Measurements from ENCODE around the gene ANKRD13B.

The ANKRD13B gene

GRCh38 chr17:29590411-29591145, 2.4 kb upstream of the ANKRD13B start:
- peak overlapping the region in 6 of 7 experiments; percentile 14 to 80 (median 40) for H3K4me3 ChIP-seq
- H3K27ac ChIP-seq = peak overlapping the region in 20 of 21 experiments; percentile 42 to 96 (median 87)

- Histone ChIP-seq H3K4me3 (peak overlapping the region in 5 of 7 experiments; percentile 7 to 73 (median 19)), H3K27ac (peak overlapping the region in 20 of 21 experiments; percentile 34 to 96 (median 86))
Observed at GRCh38 chr17:29591146-29591736, 1.7 kb upstream of the ANKRD13B start.

- Histone ChIP-seq H3K27ac (peak overlapping the region in 18 of 21 experiments; percentile 18 to 96 (median 87)), H3K4me3 (peak overlapping the region in 5 of 7 experiments; percentile 7 to 73 (median 25))
Observed at GRCh38 chr17:29591737-29592608, 959 bp upstream of the ANKRD13B start.

- peak overlapping the region in 9 of 21 experiments; percentile 13 to 83 (median 42) for H3K27ac ChIP-seq
Observed at GRCh38 chr17:29593591-29594518, 923 bp downstream of the ANKRD13B start.

GRCh38 chr17:29594519-29595090, 1.7 kb downstream of the ANKRD13B start:
- H3K4me3 ChIP-seq = peak overlapping the region in 2 of 7 experiments; percentile 49 to 73
- peak overlapping the region in 2 of 21 experiments; percentile 68 to 77 for H3K27ac ChIP-seq

More at GRCh38 chr17:29593591-29594518, 923 bp downstream of the ANKRD13B start:
- peak overlapping the region; percentile 44 to 73 (median 52) for H3K4me3 ChIP-seq

- Histone ChIP-seq H3K27ac (peak overlapping the region in 2 of 21 experiments; percentile 37 to 42), H3K4me3 (no peak overlapping the region)
Observed at GRCh38 chr17:29595107-29595942, 2.4 kb downstream of the ANKRD13B start.

- Histone ChIP-seq H3K27ac (peak overlapping the region in 3 of 21 experiments; percentile 1 to 42 (median 37)), H3K4me3 (no peak overlapping the region)
Observed at GRCh38 chr17:29595943-29596774, 3.2 kb downstream of the ANKRD13B start.

- Histone ChIP-seq H3K27ac (peak overlapping the region in 2 of 21 experiments; percentile 25 to 30), H3K4me3 (no peak overlapping the region)
Observed at GRCh38 chr17:29596811-29597210, 3.9 kb downstream of the ANKRD13B start.

- H3K27ac ChIP-seq = no peak overlapping the region
- H3K4me3 ChIP-seq = no peak overlapping the region
Observed at GRCh38 chr17:29597361-29598172, 4.6 kb downstream of the ANKRD13B start.

- Histone ChIP-seq H3K27ac (no peak overlapping the region), H3K4me3 (no peak overlapping the region)
Observed at GRCh38 chr17:29603109-29603674, 10.3 kb downstream of the ANKRD13B start.

GRCh38 chr17:29607557-29608195, 14.7 kb downstream of the ANKRD13B start:
- no peak overlapping the region for H3K27ac ChIP-seq
- H3K4me3 ChIP-seq = no peak overlapping the region

GRCh38 chr17:29608986-29609385, 16.1 kb downstream of the ANKRD13B start:
- no peak overlapping the region for H3K4me3 ChIP-seq

GRCh38 chr17:29610395-29610794, 17.5 kb downstream of the ANKRD13B start:
- H3K4me3 ChIP-seq = no peak overlapping the region
- no peak overlapping the region for H3K27ac ChIP-seq

More at GRCh38 chr17:29608986-29609385, 16.1 kb downstream of the ANKRD13B start:
- H3K27ac ChIP-seq = no peak overlapping the region

GRCh38 chr17:29611351-29612093, 18.6 kb downstream of the ANKRD13B start:
- Histone ChIP-seq H3K4me3 (no peak overlapping the region), H3K27ac (no peak overlapping the region)

GRCh38 chr17:29612094-29612403, 19.1 kb downstream of the ANKRD13B start:
- H3K4me3 ChIP-seq = no peak overlapping the region
- no peak overlapping the region for H3K27ac ChIP-seq
